ENCODE data around the gene MISP. TPM values are rescaled to one million over a fixed set of nuclear protein-coding genes. Genes with fewer than 3 reads are reported as not detected.

Gene MISP
- total RNA-seq, 1 donor from 2014 or later: not detected

DNA sequence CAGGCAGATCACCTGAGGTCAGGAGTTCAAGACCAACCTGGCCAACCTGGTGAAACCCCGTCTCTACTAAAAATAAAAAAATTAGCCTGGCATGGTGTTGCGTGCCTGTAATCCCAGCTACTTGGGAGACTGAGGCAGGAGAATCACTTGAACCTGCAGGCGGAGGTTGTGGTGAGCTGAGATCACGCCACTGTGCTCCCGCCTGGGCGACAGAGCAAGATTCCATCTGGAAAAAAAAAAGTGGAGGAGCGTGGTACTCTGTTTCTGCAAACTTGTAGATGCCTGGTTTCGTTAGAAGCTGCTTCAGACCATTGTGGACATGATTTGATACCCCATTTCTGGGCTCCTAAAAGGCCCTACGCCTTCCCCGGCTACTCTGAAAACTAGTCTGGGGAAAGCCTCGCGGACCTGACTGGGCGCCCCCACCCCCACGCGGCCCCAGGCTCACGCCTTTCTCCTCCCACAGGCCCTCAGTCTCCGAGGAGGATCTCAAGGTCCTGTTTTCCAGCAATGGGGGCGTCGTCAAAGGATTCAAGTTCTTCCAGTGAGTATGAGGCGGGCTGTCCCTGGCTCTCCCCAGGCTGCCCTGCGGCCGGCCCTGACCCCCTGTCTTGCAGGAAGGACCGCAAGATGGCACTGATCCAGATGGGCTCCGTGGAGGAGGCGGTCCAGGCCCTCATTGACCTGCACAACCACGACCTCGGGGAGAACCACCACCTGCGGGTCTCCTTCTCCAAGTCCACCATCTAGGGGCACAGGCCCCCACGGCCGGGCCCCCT lies 59.4 kb downstream of the MISP start:
- TF ChIP-seq, protein P1, sequence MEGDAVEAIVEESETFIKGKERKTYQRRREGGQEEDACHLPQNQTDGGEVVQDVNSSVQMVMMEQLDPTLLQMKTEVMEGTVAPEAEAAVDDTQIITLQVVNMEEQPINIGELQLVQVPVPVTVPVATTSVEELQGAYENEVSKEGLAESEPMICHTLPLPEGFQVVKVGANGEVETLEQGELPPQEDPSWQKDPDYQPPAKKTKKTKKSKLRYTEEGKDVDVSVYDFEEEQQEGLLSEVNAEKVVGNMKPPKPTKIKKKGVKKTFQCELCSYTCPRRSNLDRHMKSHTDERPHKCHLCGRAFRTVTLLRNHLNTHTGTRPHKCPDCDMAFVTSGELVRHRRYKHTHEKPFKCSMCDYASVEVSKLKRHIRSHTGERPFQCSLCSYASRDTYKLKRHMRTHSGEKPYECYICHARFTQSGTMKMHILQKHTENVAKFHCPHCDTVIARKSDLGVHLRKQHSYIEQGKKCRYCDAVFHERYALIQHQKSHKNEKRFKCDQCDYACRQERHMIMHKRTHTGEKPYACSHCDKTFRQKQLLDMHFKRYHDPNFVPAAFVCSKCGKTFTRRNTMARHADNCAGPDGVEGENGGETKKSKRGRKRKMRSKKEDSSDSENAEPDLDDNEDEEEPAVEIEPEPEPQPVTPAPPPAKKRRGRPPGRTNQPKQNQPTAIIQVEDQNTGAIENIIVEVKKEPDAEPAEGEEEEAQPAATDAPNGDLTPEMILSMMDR (IDR thresholded peaks at IDR 0.05; ENCODE audit: borderline replicate concordance): no peak
- Histone ChIP-seq H3K27me3 (ENCODE audit: low read depth) (no peaks in the 10 kb centered on the region), H3K9me3 (replicated peaks) (no peaks in the 10 kb centered on the region), H3K36me3 (peaks cover 80% of the 10 kb centered on the region), H3K4me1 (peaks cover 20% of the 10 kb centered on the region), H3K4me3 (no peak overlapping the region), H3K27ac (replicated peaks) (no peak overlapping the region)
- intact Hi-C loops (cut with micrococcal nuclease): no loop called here
- no peak for DNase-seq

DNA sequence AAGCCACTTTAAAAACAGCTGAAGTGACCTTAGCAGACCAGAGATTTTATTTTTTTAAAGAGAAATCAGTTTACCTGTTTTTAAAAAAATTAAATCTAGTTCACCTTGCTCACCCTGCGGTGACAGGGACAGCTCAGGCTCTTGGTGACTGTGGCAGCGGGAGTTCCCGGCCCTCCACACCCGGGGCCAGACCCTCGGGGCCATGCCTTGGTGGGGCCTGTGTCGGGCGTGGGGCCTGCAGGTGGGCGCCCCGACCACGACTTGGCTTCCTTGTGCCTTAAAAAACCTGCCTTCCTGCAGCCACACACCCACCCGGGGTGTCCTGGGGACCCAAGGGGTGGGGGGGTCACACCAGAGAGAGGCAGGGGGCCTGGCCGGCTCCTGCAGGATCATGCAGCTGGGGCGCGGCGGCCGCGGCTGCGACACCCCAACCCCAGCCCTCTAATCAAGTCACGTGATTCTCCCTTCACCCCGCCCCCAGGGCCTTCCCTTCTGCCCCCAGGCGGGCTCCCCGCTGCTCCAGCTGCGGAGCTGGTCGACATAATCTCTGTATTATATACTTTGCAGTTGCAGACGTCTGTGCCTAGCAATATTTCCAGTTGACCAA lies 60.1 kb downstream of the MISP start:
- TF ChIP-seq, protein P1 (IDR thresholded peaks at IDR 0.05; ENCODE audit: borderline replicate concordance): no peak
- Histone ChIP-seq H3K27me3 (ENCODE audit: low read depth) (no peaks in the 10 kb centered on the region), H3K4me3 (no peak overlapping the region), H3K4me1 (peaks cover 13% of the 10 kb centered on the region), H3K27ac (replicated peaks) (no peak overlapping the region), H3K9me3 (replicated peaks) (no peaks in the 10 kb centered on the region), H3K36me3 (peaks cover 73% of the 10 kb centered on the region)
- no peak for DNase-seq
- intact Hi-C loops (cut with micrococcal nuclease): no loop called here

DNA sequence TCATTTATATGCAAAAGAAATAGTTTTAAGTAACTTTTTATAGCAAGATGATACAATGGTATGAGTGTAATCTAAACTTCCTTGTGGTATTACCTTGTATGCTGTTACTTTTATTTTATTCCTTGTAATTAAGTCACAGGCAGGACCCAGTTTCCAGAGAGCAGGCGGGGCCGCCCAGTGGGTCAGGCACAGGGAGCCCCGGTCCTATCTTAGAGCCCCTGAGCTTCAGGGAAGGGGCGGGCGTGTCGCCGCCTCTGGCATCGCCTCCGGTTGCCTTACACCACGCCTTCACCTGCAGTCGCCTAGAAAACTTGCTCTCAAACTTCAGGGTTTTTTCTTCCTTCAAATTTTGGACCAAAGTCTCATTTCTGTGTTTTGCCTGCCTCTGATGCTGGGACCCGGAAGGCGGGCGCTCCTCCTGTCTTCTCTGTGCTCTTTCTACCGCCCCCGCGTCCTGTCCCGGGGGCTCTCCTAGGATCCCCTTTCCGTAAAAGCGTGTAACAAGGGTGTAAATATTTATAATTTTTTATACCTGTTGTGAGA lies 60.7 kb downstream of the MISP start:
- Histone ChIP-seq H3K4me3 (no peak overlapping the region), H3K27me3 (ENCODE audit: low read depth) (no peaks in the 10 kb centered on the region), H3K27ac (replicated peaks) (no peak overlapping the region), H3K9me3 (replicated peaks) (no peaks in the 10 kb centered on the region), H3K4me1 (peaks cover 7% of the 10 kb centered on the region), H3K36me3 (peaks cover 67% of the 10 kb centered on the region)
- no peak for DNase-seq
- intact Hi-C loops (cut with micrococcal nuclease): no loop called here
- TF ChIP-seq, protein P1 (IDR thresholded peaks at IDR 0.05; ENCODE audit: borderline replicate concordance): no peak

DNA sequence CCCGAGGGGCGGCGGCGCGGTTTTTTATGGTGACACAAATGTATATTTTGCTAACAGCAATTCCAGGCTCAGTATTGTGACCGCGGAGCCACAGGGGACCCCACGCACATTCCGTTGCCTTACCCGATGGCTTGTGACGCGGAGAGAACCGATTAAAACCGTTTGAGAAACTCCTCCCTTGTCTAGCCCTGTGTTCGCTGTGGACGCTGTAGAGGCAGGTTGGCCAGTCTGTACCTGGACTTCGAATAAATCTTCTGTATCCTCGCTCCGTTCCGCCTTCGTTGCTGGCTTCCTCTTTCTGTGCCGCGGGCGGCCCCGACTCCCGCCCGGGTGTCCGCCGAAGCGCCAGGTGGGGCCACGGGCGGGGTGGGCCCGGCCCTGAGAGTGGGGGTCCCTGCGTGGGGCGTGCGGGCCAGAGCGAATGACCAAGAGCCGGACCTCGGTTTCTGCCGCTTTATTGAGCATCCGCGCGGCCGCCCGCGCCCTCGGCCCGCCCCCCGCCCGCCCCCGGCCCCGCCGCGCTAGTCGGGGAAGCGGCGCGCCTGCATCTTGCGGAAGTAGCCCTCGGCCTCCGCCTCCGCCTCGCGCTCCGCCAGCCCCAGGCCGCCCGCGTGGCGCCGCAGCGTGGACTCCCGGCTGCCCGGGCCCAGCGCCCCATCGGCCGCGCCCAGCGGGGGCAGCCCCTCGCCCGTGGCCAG lies 61.3 kb downstream of the MISP start:
- Histone ChIP-seq H3K9me3 (replicated peaks) (no peaks in the 10 kb centered on the region), H3K4me1 (peaks cover 1% of the 10 kb centered on the region), H3K27ac (replicated peaks) (no peak overlapping the region), H3K4me3 (no peak overlapping the region), H3K27me3 (ENCODE audit: low read depth) (no peaks in the 10 kb centered on the region), H3K36me3 (peaks cover 61% of the 10 kb centered on the region)
- no peak for DNase-seq
- TF ChIP-seq, protein P1 (IDR thresholded peaks at IDR 0.05; ENCODE audit: borderline replicate concordance): no peak
- intact Hi-C loops (cut with micrococcal nuclease): no loop called here

DNA sequence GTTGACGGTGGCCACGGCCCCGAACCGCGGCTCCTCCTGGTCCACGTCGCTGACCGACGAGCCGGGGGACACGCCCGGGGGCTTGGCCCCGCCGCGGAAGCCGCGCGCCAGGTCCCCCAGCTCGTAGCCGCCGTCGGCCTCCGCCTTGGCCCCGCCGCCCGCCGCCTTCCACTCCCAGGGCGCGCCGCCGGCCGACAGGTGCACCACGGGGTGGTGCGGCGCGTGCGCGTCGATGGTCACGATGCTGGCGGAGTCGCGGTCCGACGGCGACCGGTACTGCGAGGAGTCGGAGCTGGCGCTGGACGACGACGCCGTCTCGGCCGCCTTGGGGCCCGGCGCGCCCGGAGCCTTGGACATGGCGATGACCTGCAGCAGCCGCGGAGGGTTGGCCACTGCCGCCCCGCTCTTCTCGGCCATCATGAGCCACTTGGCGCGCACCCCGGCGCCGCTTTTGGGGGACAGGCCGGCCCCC lies 61.9 kb downstream of the MISP start:
- H3K9me3 ChIP-seq (replicated peaks): no peaks in the 10 kb centered on the region
- no peak overlapping the region for H3K27ac ChIP-seq (replicated peaks)
- H3K27me3 ChIP-seq (ENCODE audit: low read depth): no peaks in the 10 kb centered on the region
- TF ChIP-seq, protein P1 (IDR thresholded peaks at IDR 0.05; ENCODE audit: borderline replicate concordance): no peak
- no peak overlapping the region for H3K4me3 ChIP-seq
- no peaks in the 10 kb centered on the region for H3K4me1 ChIP-seq
- H3K36me3 ChIP-seq: peaks cover 55% of the 10 kb centered on the region
- intact Hi-C loops (cut with micrococcal nuclease): no loop called here
- DNase-seq: no peak
